ENCODE measurements around the gene PTPN12.
A peak's percentile ranks its signal among the peaks of the same experiment; 100 is the strongest.
"Not testable (repeated sequence)": the region's sequence is repeated elsewhere in the genome, so short reads cannot be mapped to it uniquely, and the experiment has no call there.

PTPN12 gene

DNA sequence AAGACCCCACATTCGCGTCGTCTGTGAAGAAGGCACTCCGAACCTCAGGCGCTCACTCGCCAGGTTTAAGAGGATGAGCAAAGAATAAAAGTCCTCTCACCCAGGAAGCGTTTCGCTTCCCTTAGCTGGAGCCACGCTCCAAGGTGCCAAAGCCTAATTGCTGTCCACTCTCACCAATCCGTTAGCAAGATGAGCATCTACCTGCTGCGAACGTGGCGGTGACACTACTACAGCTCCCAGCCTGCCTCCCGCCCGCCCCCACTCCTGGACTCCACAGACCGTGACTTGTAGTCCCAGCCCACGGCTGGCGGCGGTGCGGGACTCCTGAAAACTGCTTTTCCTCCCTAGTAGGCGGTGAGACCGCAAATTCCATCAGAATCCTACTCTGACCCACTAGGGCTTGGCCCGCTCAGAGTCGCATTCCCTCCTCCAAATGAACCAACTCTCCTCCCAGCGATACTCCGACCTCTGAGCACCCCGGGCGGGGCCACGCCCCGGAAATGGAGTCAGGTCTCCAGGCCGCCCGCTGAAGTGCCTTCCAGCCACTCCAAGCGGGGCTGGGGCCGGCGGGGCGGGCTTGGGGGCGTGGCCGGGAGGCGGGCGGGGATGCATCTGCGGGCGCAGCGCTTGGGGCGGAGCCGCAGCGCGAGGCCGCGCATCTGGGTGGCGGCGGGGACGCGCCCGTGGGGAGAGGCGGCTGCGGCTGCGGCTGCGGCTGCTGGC, 521 bp upstream of the PTPN12 start:
- Histone ChIP-seq H3K27ac (peak overlapping the region; percentile 89), H3K27me3 (ENCODE audit: control insufficient read depth, insufficient read depth, low read length) (no peaks in the 10 kb centered on the region), H3K4me1 (no peaks in the 10 kb centered on the region), H3K9me3 (ENCODE audit: control insufficient read depth, low read length) (no peaks in the 10 kb centered on the region), H3K36me3 (ENCODE audit: control insufficient read depth, insufficient read depth, low read length) (no peaks in the 10 kb centered on the region), H3K4me3 (ENCODE audit: low read depth, low read length) (peak overlapping the region; percentile 80), H3K9ac (peak overlapping the region; percentile 23), H2AFZ (peak overlapping the region; percentile 97), H3K4me2 (ENCODE audit: low read length) (peak overlapping the region; percentile 87), H3K79me2 (peaks cover 12% of the 10 kb centered on the region)
- TF ChIP-seq CTCF (IDR thresholded peaks at IDR 0.05), result no peak

DNA sequence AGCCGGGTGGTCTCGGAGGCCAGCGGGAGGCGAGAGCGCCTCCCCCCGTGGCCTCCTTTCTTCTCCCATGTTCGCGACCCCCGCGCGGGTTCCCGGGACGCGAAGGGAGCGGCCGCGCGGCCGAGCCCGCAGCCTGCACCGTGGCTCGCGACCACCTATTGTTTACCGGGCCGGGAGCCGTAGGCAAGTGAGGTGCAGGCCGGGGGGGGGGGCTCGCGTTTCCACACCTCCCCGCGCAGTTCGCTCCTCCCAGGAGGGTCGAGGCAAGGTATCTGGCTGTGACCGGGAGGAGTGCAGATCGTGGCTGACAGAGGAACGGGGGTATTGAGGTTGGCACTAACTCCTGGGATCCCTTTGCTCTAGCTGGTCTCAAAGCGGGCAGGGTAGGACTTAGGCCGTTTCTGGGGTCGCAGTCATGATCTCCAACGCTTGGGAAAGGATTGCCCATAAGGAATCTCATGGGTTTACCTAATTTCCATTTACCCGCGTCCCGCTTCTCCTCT, 734 bp downstream of the PTPN12 start:
- Histone ChIP-seq H3K9ac (peak overlapping the region; percentile 76), H3K4me3 (ENCODE audit: low read depth, low read length) (peak overlapping the region; percentile 86), H3K27me3 (ENCODE audit: control insufficient read depth, insufficient read depth, low read length) (no peaks in the 10 kb centered on the region), H3K36me3 (ENCODE audit: control insufficient read depth, insufficient read depth, low read length) (no peaks in the 10 kb centered on the region), H3K4me1 (peaks cover 4% of the 10 kb centered on the region), H3K9me3 (ENCODE audit: control insufficient read depth, low read length) (no peaks in the 10 kb centered on the region), H3K4me2 (ENCODE audit: low read length) (peak overlapping the region; percentile 95), H3K27ac (peak overlapping the region; percentile 81), H2AFZ (peak overlapping the region; percentile 89), H3K79me2 (peaks cover 17% of the 10 kb centered on the region)
- no peak for TF ChIP-seq CTCF (IDR thresholded peaks at IDR 0.05)

GRCh38 chr7:77538281-77539212, 1.5 kb downstream of the PTPN12 start:
- Histone ChIP-seq H2AFZ (peak overlapping the region; percentile 89), H3K9me3 (ENCODE audit: control insufficient read depth, low read length) (no peaks in the 10 kb centered on the region), H3K27me3 (ENCODE audit: control insufficient read depth, insufficient read depth, low read length) (no peaks in the 10 kb centered on the region), H3K4me3 (ENCODE audit: low read depth, low read length) (peak overlapping the region; percentile 86), H3K79me2 (peaks cover 17% of the 10 kb centered on the region), H3K36me3 (ENCODE audit: control insufficient read depth, insufficient read depth, low read length) (no peaks in the 10 kb centered on the region), H3K4me1 (peaks cover 4% of the 10 kb centered on the region), H3K27ac (peak overlapping the region; percentile 81), H3K4me2 (ENCODE audit: low read length) (peak overlapping the region; percentile 95), H3K9ac (peak overlapping the region; percentile 76)
- no peak for TF ChIP-seq CTCF (IDR thresholded peaks at IDR 0.05)

DNA sequence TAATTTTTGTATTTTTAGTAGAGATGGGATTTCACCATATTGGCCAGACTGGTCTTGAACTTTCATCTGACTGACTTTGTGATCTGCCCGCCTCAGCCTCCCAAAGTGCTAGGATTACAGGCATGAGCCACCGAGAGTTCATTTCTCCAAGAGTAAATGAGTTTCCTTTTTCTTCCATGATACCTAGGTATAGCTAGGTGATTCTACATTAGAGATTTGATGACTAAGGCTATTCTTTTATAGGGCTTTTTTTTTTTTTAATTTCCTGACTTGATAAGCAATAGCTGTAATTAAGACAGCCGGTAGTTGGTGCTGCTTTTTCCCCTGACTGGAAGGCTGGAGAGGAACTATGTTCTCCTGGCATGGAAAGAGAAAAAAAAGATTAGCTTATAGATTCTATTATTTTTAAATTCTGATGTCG, 3.3 kb downstream of the PTPN12 start:
- H3K27ac ChIP-seq, result no peak overlapping the region
- peaks cover 4% of the 10 kb centered on the region for H3K4me1 ChIP-seq

DNA sequence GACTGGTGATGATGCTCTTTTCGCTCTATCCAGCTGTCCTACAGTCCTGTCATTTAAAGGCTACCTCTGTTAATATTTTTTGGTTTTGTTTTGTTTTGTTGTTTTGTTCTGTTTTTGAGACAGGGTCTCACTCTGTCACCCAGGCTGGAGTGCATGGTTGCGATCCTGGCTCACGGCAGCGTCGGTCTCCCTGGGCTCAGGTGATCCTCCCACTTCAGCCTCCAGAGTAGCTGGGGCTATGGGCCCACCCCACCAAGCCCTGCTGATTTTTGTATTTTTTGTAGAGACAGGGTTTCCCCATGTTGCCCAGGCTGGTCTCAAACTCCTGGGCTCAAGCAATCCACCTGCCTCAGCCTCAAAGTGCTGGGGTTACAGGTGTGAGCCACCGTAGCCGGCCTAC, 3.9 kb downstream of the PTPN12 start:
- H3K27ac ChIP-seq; H3K27me3 ChIP-seq (ENCODE audit: control insufficient read depth, insufficient read depth, low read length); H3K36me3 ChIP-seq (ENCODE audit: control insufficient read depth, insufficient read depth, low read length); H3K9ac ChIP-seq; H3K4me3 ChIP-seq (ENCODE audit: low read depth, low read length); H3K4me2 ChIP-seq (ENCODE audit: low read length); H3K4me1 ChIP-seq; H3K9me3 ChIP-seq (ENCODE audit: control insufficient read depth, low read length); H2AFZ ChIP-seq: not testable (repeated sequence)
- peaks cover 22% of the 10 kb centered on the region for H3K79me2 ChIP-seq

More for the DNA sequence above, 3.3 kb downstream of the PTPN12 start:
- H3K4me3 ChIP-seq (ENCODE audit: low read depth, low read length), result no peak overlapping the region
- peaks cover 22% of the 10 kb centered on the region for H3K79me2 ChIP-seq
- no peaks in the 10 kb centered on the region for H3K27me3 ChIP-seq (ENCODE audit: control insufficient read depth, insufficient read depth, low read length)
- H3K36me3 ChIP-seq (ENCODE audit: control insufficient read depth, insufficient read depth, low read length), result no peaks in the 10 kb centered on the region
- TF ChIP-seq CTCF (IDR thresholded peaks at IDR 0.05), result no peak
- no peak overlapping the region for H3K9ac ChIP-seq
- no peak overlapping the region for H3K4me2 ChIP-seq (ENCODE audit: low read length)
- H2AFZ ChIP-seq, result no peak overlapping the region
- H3K9me3 ChIP-seq (ENCODE audit: control insufficient read depth, low read length), result no peaks in the 10 kb centered on the region
